A549 treated with AZD9567 at 1 μM for 4 hours (cell line): ENCODE measurements around the gene SPIN4. TPM values are rescaled to one million over a fixed set of nuclear protein-coding genes. Genes with fewer than 3 reads are reported as not detected.

Experiments
- total RNA-seq: library from RNA; stranded (reverse); fragments of 200-300 nt; extraction: Qiagen RNA extraction; gene quantifications from 5 replicates; pipeline ENCODE4 v1.2.3, GENCODE V29; 2022; ENCODE audit not compliant: insufficient read depth

The SPIN4 gene
- 3.5 to 6.8 TPM (median 5.9 TPM) in 5 replicates for total RNA-seq

GRCh38 chrX:63350941-63351616, at the start of gene SPIN4:
TSS of gene SPIN4 (minus strand) at chrX:63351332. CDS start at chrX:63350819, 513 bp downstream.

